ENCODE data around the gene PGM5.
"Not testable (repeated sequence)": the region's sequence is repeated elsewhere in the genome, so short reads cannot be mapped to it uniquely, and the experiment has no call there.

Gene PGM5

DNA sequence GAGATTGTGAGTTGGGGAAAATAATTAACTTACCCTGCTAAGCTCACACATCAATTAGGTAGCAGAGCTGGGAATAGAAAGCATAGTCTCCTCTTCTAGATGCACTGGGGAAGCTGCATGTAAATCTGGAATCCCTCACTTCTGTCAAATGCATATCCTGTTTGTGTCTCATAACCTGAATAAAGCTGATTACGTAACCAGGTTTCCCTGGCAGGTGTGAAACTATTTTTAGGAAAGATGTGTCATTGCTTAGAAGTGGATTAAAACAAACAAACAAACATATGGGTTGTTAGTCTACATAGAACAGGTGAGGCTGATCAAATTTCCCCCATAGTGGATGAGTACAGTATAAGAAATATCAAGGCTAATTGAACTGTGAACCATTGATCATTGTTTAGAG is 27.5 kb downstream of the PGM5 start:
- DNase-seq: not testable (repeated sequence)

DNA sequence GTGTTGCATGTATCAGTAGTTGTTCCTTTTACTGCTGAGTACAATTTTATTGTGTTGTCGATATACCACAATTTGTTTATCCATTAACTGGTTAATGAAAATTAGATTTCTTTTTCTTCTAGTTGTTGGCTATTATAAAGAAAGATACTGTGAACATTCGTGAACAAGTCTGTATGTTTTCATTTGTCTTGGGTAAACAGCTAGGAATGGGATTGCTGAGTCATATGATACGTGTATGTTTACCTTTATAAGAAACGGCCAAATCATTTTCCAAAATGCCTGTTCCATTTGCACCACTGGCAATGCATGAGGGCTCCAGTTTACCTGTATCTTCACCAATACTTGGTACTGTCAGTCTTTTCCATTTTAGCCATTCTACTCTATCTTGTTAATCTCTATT is 33.1 kb downstream of the PGM5 start:
- DNase-seq: not testable (repeated sequence)

DNA sequence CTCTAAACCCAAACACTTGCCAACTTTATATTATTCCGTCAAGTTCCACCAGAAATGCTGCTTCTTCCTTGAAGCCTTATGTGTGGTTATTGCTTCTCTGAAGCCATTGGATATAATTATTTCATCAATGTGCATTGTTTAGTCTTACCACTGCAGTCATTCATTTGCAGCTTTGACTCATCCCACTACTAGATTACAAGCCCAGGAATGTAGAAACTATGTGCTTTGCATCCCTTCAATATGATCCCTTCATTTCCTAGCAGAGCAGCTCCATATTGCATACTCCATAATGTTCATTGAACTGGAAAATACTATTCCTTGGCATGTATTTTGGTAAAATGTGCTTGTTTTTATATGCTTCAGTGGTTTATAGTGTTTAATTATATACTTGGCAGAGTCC is 34.3 kb downstream of the PGM5 start:
- not testable (repeated sequence) for DNase-seq

DNA sequence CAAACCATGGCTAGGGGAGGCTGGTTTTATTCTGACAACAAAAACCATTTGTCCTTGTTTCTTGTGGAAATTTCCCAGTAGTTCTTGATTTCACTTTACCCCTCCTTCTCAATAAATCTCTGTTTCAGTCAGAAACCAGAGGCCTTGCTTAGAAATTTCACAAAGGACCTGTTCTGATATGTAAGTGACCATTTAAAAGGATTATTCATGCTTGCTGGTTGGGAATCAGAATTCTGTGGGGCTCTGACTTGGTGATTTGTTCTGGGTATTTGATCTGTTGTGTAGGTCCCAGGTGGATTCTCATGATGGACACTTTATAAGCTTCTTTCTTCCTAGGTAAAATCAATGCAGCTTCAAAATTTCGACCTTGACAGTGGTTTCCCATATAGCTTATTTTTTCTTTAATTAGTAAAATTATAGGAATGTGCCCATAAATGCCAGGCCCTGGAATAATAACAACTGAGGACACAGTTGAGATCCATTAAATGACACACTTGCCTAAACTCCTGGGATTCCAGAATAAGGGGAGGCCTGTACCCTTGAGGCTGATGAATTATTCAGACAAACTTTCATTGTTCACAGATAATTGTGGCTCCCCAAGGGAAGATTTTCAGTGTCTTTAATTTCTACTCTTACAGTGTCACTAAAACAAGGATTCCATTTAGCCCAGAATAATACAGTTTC is 40.1 kb downstream of the PGM5 start:
- DNase-seq: not testable (repeated sequence)

- not testable (repeated sequence) for DNase-seq
Observed at GRCh38 chr9:68397095-68397423, 40.6 kb downstream of the PGM5 start.

GRCh38 chr9:68397796-68398195 is 41.4 kb downstream of the PGM5 start:
- not testable (repeated sequence) for DNase-seq

DNA sequence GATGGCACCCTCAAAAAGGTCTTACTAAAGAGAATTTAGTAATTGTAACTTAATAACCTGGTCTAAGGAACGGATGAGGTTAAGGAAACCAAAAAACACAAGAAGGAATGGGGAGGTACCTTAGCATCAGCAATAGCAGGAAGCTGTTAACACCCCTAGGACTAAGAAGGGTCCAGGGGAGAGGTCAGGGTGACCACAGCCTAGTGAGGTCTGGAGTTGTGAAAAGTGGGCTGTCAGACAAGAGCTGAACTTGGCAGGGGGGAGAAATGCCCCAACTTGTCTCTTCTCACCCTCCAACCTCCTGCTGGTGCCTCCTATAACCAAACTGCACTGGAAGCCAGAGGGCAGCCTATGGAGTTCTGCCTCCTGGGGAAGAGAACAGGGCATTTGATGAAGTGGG is 41.9 kb downstream of the PGM5 start:
- DNase-seq: not testable (repeated sequence)

GRCh38 chr9:68404421-68405185 is 48.2 kb downstream of the PGM5 start:
- not testable (repeated sequence) for DNase-seq

- DNase-seq: not testable (repeated sequence)
Observed at GRCh38 chr9:68411865-68412264, 55.5 kb downstream of the PGM5 start.

- DNase-seq: not testable (repeated sequence)
Observed at GRCh38 chr9:68412754-68413153, 56.3 kb downstream of the PGM5 start.

- not testable (repeated sequence) for DNase-seq
Observed at GRCh38 chr9:68415065-68415464, 58.7 kb downstream of the PGM5 start.

DNA sequence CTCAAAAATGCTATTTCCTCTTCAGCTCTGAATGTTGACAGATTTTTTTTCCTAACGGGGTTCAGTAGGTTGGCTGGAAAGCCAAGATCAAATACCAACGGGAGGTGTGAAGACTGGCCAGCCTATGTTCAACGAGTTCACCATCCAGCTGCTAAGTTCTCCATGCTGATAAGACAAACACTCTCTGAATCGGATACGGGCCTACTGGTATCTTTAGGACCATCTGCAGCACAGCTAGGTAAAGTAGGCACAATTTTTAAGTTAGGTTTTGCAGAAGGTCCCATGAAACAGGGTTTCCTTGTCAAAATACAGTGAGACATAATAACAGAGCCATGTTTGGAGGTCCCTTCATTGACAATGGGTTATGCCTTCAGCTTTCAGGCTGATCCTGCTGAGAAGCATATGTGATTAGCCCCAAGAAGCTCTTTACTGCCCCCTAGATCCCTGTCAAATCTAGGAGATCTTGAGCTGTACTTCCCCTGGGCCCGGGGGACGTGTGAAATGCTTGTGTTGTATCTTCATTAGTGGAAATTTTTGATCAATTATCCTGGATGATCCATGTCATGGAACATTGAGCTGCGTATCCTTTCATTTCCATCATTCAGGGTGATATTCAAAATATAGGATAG is 60.6 kb downstream of the PGM5 start:
- DNase-seq: peak; percentile 43 to 74 (median 52)

- DNase-seq: no peak
Observed at GRCh38 chr9:68417762-68418161, 61.4 kb downstream of the PGM5 start.

GRCh38 chr9:68418259-68418845 is 61.9 kb downstream of the PGM5 start:
- DNase-seq: no peak

GRCh38 chr9:68419901-68420300 is 63.5 kb downstream of the PGM5 start:
- DNase-seq: no peak

DNA sequence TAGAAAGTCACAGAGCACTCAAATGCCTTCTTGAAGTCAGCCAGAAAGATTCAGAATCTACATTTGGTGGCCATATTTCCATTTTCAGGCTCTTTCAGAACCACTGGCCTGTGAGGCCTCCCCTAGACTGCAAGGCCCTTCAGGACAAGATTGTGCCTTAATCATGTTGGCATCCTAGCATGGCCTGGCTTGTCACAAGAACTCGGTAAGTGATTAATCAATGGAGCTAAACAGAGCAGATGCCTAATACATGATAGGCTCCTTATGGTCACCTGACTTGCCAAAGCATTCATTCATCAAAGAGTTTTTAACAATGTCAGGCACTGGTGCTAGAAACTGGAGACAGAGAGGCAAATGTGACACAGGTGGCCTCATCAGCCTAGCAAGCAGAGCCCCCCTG is 70.3 kb downstream of the PGM5 start:
- no peak for DNase-seq

DNA sequence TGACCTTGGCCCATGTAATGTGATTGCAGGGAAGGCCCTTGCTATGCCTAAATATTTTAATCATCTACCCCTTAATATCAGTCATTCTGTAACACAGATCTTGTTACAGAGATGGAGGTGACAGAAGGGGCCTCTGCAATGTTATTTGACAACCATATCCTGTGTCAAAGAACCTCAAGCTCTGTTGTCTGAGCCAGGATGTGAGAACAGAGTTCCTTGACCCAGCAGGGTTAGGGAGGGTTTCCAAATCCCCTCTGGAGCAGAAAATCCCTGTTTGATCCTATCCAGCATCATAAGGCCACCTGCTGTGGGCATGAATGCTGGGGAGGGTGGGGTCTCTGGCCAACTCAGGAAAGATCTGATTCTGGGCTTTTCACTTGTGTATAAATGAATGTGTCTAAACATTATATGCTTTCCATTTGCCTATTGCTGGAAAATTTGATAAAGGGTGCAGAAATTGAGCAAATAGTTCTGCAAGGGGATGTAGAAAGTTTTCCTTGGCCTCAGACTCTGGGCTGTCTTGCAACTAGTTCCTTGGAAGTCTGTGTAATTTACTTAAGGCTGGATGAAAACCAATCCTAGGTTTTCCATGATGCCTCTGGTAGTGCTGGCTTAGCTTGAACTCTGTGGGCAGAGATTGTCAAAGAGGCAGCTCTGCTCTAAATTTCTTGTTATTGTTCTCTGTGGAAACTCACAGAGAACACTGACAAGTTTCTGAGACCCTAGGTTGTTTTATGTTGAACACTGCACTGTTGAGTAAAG is 71.0 kb downstream of the PGM5 start:
- no peak for DNase-seq

GRCh38 chr9:68428481-68428880 is 72.1 kb downstream of the PGM5 start:
- no peak for DNase-seq

- no peak for DNase-seq
Observed at GRCh38 chr9:68429631-68430030, 73.2 kb downstream of the PGM5 start.

GRCh38 chr9:68431307-68431706 is 74.9 kb downstream of the PGM5 start:
- DNase-seq: no peak

DNA sequence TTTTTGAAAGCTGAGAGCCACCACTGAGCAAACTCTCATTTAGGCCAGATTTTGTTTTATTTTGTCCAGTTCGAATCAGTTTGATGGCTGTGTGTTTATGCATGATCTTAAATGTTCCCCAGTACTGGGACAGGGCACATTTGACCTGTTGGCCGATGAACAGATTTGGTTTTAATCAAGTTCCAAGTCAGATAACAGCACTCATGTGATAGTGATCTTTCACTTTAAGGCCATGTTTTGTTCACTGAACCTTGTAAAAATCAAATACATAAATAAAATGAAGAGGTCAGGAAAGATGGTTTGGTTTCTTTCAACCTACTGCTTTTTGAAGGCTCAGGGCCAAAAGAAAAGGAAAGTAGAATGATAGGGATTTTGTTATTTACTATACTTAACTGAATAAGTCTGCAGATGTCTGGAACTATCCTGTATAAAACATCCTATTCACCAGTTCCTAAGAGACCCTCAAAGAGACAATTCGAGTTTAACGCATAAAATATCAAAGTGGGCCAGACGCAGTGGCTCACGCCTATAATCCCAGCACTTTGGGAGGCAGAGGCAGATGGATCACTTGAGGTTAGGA is 77.2 kb downstream of the PGM5 start:
- DNase-seq: no peak

DNA sequence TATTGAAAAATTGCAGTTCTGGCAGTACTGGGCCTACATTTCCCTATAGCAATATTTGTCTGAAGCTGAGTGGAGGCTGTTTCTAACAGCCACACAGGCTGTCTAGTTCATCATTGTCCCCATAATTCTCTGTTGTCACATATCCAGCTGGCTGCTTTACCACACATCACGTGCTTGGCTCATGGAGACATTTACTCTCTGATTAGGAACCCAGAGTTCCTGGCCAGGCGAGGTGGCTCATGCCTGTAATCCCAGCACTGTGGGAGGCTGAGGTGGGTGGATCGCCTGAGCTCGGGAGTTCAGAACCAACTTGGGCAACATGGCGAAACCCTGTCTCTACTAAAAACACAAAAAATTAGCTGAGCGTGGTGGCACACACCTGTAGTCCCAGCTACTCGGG is 81.4 kb downstream of the PGM5 start:
- DNase-seq: no peak
